Measurements from ENCODE around the gene MFF. TPM values are rescaled to one million over a fixed set of nuclear protein-coding genes. Genes with fewer than 3 reads are reported as not detected.

The MFF gene, protein sequence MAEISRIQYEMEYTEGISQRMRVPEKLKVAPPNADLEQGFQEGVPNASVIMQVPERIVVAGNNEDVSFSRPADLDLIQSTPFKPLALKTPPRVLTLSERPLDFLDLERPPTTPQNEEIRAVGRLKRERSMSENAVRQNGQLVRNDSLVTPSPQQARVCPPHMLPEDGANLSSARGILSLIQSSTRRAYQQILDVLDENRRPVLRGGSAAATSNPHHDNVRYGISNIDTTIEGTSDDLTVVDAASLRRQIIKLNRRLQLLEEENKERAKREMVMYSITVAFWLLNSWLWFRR
- total RNA-seq, result 59.4 TPM
- long read RNA-seq, transcript MFF-205 (7 exons, 1,085 nt), result major isoform, 35 of 175 reads
- long read RNA-seq, transcript MFF-207 (6 exons, 1,548 nt), result minor isoform, 13 of 175 reads
- long read RNA-seq, transcript MFF-203 (8 exons, 1,716 nt), result minor isoform, 11 of 175 reads
- long read RNA-seq, transcript MFF-201 (9 exons, 2,004 nt), result minor isoform, 21 of 175 reads
- long read RNA-seq, partial matches to known transcripts, result 6 of 175 reads
- long read RNA-seq, other reads (novel, unspliced or antisense), result 75 of 175 reads

DNA sequence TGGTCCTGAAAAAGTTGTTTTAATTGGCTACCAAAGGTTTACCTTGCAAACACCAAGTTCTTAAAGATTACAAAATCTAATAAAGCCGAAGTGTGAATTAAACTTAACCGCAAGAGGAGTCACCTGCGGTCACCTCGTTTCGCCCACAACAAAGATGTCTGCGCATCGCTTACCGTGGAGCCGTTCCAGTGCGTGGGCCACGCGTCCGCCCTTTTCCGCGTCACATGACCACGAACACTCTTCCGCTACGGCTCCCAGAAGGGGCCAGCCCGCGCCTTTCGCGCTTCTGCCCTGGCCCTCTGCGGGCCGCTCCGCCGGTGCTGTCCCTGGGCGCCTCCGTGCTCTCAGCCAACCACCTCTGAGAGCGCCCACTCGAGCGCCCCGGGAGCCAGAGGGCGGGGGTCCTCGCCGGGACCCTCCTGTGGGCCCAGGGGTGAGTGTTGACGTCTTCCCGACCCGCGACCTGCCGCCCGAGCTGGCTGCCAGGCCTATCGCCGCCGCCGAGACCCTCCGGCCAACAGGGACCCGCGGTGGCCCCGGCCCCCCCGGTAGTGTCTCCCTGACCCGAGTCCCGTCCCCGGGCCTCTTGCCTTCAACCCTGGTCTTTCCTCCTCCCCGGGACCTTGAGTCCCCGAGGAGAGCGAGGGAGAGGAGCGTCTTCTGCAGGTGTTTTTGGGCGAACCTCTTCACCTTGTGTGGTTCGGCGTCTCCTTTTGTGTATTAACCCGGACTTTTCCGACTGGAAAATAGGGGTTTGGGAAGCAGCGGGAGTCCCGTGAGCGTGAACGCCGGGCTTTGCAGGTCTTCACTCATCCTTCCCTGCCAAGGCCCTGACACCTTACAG is at the start of gene MFF:
Gene MFF (plus strand): TSS at position 257 of the 844 bp plus-strand sequence. CDS start 5,415 bp downstream, outside the sequence.
- peak; percentile 98 for DNase-seq (ENCODE audit: low spot score)

DNA sequence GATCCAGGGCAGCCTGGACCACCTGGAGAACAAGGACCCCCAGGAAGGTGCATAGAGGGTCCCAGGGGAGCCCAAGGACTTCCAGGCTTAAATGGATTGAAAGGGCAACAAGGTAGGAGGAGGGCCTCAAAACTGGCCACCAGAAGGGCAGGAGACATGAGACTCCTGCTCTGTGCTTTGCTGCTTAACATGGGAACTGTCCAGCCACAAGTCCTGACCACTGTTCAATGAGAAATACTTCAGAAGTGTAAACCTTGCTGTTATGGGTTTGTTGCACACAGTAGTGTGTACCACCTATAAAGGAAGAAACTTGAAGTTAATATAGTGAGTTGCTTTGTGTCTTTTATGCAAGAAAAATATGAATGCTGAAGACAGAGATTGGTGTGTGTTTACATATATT is 44.2 kb upstream of the MFF start:
- no peak for DNase-seq (ENCODE audit: low spot score)

DNA sequence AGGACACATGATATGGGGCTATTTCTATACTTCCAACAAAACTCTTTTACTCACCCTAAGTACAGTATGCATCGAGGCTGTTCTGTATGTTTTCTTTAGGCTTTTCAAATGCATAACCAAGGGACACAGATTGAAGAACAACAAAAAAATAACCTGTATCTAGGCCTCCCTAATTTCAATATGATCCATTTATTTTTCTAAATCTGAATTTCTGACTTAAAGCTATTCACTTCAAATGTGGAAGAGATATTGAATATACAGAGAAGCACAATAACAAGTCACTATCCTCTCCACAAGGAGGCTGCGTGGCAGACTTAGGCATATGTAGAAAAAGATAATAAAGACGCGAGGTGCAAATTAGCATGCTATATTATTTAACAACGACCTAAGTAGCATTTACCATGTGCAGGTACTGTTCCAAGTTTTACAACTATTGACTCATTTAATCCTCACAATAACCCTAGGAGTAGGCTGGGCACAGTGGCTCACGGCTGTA is 39.3 kb upstream of the MFF start:
- DNase-seq (ENCODE audit: low spot score), result no peak

DNA sequence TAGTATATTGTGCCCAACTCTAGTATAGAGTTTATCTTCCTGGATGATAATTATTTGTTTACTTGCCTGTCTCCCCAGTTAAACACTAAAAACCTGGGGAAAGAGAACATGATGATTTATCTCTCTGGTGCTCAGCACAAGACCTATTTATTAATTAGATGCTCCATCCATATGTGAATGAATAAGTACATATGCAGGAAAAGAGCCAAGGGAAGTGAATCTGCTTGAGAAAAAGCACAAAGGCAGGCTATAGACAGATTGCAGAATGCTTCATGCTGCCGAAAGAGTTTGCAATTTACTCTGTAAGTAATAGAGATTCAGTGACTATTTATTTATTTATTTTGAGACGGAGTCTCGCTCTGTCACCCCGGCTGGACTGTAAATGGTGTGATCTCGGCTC is 37.3 kb upstream of the MFF start:
- no peak for DNase-seq (ENCODE audit: low spot score)

DNA sequence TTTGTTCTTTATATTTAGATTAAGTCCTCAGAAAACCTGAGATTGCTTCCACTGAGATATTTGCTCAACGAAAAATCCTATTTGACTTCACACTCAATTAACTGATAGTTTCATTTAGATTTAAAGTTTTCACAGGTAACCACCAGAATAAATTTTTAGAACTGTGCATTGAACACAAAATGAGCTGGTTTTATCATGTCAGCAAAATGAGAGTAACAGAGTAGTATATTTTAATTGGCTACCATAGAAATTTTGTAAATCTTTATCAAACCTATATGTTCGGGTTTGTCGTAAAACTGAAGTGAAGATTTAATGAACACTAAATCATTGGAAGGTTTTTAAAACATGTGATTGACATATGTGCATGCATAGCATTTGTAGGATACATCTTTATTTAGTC is 32.7 kb upstream of the MFF start:
- DNase-seq (ENCODE audit: low spot score), result no peak

DNA sequence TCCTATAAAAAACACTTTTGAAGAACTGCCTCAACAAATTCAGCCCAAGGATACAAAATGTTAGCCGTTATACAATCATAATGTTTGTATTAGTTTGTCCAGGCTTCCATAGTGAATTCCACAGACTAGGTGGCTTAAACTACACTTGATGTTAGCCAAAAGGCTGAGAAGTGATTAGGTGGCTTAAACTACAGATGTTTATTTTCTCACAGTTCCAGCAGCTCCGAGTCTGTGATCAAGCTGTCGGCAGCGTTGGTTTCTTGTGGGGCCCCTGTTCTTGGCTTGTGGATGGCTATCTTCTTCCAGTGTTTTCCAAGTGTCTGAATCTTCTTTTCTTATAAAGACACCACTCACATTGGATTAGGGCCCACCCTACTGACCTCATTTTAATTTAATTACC is 31.5 kb upstream of the MFF start:
- no peak for DNase-seq (ENCODE audit: low spot score)

DNA sequence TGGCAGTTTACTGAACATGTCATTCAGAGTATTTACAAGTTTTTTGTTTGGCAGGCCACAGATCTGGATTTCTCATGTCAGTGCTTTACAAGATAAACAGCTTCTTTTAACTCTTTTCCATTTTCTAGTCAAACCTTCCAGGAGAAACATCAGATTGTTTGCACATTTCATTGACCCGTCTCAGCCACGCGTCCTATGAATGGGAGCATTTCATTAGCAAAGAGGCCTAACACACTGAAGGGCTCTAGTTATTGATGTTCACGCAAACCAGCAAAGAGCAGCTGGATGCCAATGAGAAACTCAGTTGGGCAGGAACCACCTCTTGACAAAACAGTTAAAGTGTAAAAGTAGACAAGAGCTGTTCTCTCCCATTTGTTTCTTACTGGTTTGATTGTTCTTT is 29.2 kb upstream of the MFF start:
- DNase-seq (ENCODE audit: low spot score), result no peak

DNA sequence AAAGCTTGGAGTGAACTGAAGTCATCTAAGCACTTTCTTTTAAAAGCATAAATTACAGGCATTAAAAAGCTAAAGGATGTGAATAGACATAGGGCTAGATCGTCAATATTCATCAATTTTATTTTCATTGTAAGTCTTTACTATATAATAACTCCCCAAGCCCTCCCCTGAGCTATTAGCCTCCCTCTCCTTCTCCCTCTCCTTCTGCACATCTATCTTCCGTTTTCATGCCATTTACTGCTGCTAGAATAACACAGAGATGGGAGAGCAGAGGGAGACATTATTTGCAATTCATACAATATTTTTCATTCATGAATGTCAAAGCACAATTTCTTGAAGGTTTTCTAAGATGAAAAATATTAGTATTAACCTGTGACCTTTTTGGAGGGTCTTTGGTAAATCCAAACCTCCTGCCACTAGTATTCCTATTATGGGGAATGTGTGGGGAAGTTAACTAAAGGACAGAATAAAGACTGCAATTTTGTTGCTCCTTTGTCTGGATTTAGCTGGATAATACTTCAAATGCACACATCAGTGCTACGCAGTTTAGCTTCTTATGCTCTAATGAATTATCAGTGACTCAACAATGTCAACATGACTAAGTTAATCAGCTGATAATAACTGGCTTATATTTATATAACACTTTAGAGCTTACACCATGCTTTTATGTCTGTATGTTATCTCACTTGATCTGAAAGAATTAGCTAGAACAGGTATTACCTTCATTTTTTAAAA is 28.2 kb upstream of the MFF start:
- DNase-seq (ENCODE audit: low spot score), result no peak

DNA sequence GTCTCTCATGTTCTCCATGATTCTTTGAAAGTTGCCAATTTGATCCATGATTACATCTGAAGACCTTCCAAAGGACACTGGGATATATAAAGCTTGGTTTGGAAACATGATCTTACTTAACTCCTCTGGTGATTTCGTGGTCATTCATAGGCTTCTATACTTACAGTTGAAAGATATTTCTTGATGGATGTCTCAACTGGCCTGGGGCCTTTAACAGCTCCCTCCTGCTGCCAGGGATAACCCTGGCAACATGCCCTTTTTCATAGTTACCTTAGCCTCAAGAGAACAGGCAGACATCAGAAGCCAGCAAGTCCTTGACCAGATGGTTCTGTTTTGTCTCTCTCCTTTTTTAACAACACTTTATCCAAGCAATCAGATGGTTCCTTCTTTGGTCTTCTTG is 23.5 kb upstream of the MFF start:
- no peak for DNase-seq (ENCODE audit: low spot score)

DNA sequence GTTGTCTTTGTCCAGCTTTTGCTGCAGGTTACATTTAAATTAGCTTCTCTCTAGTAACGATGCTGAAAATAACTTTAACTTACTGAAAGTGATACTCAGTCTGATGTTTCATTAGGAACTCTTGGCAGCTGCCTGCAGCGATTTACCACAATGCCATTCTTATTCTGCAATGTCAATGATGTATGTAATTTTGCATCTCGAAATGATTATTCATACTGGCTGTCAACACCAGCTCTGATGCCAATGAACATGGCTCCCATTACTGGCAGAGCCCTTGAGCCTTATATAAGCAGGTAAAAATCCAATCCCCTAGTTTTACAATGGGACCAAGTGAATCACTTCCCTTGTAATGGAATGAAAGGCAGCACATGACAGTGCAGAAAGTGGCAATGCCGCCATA is 16.3 kb upstream of the MFF start:
- no peak for DNase-seq (ENCODE audit: low spot score)

DNA sequence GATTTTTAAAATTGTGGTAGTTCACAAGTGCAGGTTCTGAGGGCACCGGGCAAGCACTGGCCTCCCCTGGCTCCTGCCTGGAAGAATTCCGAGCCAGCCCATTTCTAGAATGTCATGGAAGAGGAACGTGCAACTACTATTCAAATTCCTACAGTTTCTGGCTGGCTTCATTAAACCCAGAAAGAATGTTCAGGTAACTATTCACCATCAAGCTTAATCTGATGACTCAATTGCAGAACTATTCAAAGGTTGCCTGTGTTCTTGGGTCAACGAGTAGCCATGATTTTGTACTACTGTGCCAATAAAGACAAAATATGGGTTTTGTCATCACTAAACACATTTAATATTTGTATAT is 14.3 kb upstream of the MFF start:
- no peak for DNase-seq (ENCODE audit: low spot score)

DNA sequence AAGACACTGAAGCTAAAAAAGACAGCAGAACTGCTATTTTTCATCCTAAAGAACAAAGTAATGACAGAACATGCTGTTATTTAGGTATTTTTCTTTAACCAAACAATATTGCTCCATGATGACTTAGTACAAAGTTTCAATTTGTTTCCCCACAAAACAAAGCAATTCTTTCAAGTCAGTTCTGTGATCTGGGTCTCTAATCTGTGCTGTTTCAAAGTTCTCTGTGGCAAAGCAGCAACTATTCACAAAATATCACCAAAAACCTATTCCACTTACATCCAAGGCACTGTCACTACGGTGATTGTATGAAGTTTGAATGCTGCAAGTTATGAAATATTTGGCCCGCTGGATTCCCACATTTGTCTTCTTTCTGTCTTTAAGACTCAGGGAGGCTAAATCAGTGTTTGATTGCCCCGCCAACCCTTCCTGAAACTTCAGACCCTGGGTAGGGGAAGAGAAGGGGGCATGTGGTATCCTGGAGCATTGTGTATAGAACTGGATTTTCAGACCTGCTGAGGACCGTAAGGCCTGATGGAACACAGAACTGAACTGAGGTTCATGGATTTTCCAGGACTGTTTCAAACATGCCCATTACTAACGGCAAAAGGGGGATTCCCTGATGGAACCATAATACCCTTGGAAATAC is 13.1 kb upstream of the MFF start:
- DNase-seq (ENCODE audit: low spot score), result no peak

DNA sequence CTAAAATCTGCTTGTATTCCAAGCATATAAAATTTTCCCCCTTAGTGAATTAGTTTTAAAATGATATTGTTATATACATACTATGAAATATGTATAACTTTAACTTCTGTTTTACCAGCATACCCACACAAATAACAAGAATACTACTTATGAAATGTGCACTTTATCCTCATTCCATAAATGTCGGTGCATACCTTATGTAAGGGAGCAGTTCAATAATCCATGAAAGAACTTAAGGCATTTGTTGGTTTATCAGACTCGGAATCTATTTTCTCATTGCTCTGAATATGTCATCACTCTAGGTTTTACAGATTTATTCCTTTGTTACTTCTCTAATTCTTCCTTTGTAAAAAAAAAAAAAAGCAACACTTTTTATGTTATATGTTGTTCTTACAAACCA is 12.5 kb upstream of the MFF start:
- no peak for DNase-seq (ENCODE audit: low spot score)

DNA sequence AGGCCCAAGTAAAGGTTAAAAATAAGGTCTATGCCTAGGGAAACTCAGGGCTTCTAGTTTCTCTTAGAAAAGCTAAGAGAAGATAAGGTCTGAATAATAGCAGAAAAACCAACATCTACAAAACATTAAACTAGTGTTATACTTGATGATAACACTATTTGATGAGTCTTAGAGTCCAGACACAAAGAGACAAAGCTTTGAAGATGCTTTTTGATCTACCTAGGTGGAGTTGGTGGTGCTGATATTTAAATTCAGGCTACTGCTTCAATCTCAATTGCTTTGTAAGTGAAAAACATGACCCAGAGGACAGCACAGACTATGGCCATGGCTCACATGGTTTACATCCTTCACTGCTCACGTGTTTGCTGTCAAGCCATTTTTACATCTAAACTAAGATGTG is 11.7 kb upstream of the MFF start:
- DNase-seq (ENCODE audit: low spot score), result no peak

DNA sequence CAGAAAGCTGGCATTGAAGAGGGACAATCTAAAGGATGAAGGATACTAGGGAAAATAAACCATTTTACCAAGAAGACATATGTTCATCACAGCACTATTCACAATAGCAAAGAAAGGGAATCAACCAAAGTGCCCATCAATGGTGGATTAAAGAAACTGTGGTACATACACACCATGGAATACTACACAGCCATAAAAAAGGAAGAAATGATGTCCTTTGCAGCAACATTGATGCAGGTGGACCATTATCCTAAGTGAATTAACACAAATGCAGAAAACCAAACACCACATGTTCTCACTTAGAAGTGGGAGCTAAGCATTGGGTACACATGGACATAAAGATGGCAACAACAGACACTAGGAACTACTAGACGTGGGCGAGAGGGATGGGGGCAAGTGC is 7.2 kb upstream of the MFF start:
- no peak for DNase-seq (ENCODE audit: low spot score)

DNA sequence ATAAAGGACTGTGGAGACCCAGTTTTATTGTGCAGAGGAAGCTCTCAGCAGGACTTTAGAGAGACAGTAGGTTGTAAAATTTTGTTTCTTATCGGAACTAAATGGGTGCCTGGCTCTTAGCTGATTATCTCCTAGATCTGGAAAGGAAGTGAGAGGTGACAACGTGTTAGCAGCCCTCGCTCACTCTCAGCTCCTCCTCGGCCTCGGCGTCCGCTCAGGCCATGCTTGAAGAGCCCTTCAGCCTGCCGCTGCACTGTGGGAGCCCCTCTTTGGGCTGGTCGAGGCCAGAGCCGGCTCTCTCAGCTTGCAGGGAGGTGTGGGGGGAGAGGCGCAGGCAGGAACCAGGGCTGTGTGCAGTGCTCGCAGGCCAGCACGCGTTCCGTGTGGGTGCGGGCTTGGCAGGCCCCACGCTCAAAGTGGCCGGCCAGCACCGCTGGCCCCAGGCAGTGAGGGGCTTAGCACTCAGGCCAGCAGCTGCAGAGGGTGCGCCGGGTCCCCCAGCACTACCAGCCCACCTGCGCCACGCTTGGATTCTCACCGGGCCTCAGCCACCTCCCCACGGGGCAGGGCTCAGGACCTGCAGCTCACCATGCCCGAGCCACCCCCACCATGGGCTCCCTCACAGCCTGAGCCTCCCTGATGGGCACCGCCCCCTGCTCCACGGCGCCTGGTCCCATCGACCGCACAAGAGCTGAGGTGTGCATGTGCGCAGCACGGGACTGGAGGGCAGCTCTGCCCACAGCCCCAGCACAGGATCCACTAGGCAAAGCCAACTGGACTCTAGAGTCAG is 4.6 kb upstream of the MFF start:
- no peak for DNase-seq (ENCODE audit: low spot score)

DNA sequence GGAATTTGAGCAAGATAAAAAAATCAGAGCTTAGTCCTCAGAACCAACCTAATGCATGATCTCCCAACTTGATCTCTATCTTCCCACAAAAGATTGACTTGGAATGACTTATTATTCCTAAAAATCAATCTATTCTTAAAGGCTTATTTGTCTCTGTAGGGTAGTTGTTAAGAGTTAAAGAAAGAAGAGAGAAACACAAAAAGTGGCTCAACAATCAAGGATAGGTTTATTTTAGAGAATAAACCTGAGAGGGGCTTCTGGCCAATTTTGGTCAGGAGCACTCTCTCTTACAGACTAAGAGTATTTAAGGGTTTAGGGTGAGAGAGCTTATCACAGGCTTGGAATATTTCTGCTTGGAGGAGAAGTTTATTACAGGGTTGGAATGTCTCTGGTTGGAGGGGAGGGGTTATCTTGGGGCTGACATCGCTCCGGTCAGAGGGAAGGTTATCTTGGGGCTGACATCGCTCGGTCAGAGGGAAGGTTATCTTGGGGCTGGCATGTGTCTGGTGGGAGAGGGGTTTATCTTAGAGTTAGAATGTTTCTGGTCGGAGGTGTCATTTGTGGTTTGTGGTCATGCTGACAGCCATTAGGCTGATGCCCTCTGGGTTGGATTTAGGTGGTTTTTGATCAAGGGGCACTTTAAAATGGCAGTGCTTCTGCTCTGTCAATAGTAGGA is 2.4 kb upstream of the MFF start:
- no peak for DNase-seq (ENCODE audit: low spot score)

DNA sequence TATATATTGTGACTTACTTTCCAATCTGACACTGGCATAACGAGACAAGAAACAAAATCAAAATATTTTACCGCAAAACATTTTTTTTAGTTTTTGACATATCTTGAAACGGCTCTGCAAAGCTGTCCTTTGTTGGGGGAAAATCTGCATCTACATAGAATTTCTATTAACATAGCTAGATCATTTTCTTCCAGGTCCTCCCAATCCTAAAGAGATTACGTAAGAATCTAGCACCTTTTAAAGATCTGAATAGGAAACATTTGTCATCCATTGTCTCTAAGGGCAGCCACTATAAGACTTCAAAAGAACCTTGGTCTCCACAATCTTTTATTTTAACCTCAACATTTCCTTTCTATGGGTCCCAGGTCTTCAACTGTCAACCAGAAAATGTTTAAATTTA is 1.2 kb upstream of the MFF start:
- DNase-seq (ENCODE audit: low spot score), result no peak

DNA sequence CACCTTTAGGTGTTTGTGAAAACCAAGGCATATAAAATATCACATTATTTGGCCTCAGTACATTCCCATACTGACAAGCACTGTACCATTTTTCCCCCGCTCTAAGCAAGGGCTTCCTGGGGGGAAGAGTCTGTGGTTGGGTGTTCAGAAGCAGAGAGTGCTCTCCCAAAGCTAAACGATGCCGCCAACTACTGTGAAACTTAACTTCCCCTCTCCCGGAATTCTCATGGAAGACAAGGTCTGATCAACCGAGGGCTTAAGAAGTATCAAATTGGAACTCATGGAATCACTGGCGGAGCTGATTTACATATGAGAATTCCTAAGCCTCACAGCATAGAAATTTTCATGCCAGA is 433 bp upstream of the MFF start:
- no peak for DNase-seq (ENCODE audit: low spot score)

DNA sequence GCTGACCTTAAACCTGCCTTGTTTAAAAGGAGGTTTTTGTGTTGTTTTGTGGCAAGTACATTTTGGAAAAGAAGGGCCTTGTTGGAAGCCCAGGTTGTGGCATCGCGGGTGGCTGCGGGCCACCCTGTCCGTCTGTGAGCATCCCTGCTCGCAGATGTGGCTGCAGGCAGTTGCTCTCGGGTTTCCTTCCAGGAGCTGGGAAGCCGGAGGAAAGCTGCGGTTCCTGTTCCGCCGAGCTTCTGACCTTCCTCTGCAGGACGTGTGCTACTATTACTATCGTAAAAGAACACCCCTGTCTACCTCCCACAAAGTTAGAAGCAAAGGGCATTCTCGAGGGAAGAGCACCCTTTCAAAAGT is 766 bp downstream of the MFF start:
- DNase-seq (ENCODE audit: low spot score), result no peak

Measured in mesenteric fat pad (tissue), 1 donor.